Tibial artery (tissue), 4 donors: ENCODE results near the gene TNFRSF13B.

Experiments used
- DNase-seq, 2 donors: peaks; one replicate each; pipeline ENCODE4 v3.0.0-alpha.2; 2019
- H3K27ac ChIP-seq, 2 donors: fragments of 200-600 bp; sonication (generic) in 1 of 2; 1 replicate in 1 of 2; 2 replicates in 1 of 2; pipeline ENCODE4 v1.5.1; 2018 to 2019; ENCODE audit warnings: mild to moderate bottlenecking in 1 of 2
- H3K27me3 ChIP-seq, 2 donors: fragments of 200-600 bp; sonication (generic) in 1 of 2; one replicate each; pipeline versions ENCODE4 v1.5.1 to v1.6.0; 2016 to 2019
- H3K36me3 ChIP-seq, 3 donors: fragments of 200-600 bp; sonication (generic) in 2 of 3; one replicate each; pipeline ENCODE4 v1.5.1; 2016 to 2019; ENCODE audit warnings: mild to moderate bottlenecking in 2 of 3
- H3K4me1 ChIP-seq, 4 donors: fragments of 200-600 bp; sonication (generic) in 2 of 4; 1 replicate in 3 of 4; 2 replicates in 1 of 4; pipeline ENCODE4 v1.5.1; 2016 to 2019
- H3K4me3 ChIP-seq, 2 donors: fragments of 200-600 bp; sonication (generic) in 1 of 2; 1 replicate in 1 of 2; 2 replicates in 1 of 2; pipeline ENCODE4 v1.5.1; 2018 to 2019; ENCODE audit warnings: mild to moderate bottlenecking in 2 of 2
- H3K9me3 ChIP-seq, 3 donors: fragments of 200-600 bp; sonication (generic) in 1 of 3; one replicate each; pipeline ENCODE4 v1.5.1; 2016 to 2019
- CTCF ChIP-seq, 2 experiments: fragments of 200-600 bp in 1 of 2; fragments of 450-650 bp in 1 of 2; IDR thresholded peaks; one replicate each; pipeline ENCODE4 v1.5.1; 2017 to 2019; ENCODE audit warnings: antibody characterized with exemption in 2 of 2, mild to moderate bottlenecking in 1 of 2, moderate library complexity in 1 of 2
- intact Hi-C: fragments of 100-400 bp; cut with DNase I; formaldehyde crosslinking; loops from one replicate; pipeline ENCODE4 v1.15.0; 2023; ENCODE audit warnings: low total_unique reads

The TNFRSF13B gene

GRCh38 chr17:16995930-16996329, 24.0 kb upstream of the TNFRSF13B start:
- H3K4me1 ChIP-seq = peaks cover 0 to 5% (median 0%) of the 10 kb centered on the region in 4 donors
- peak in 1 of 2 donors; percentile 23 for DNase-seq
- H3K27ac ChIP-seq = no peak overlapping the region
- no peaks in the 10 kb centered on the region for H3K36me3 ChIP-seq
- no peaks in the 10 kb centered on the region for H3K9me3 ChIP-seq
- H3K27me3 ChIP-seq = peaks cover 0 to 7% of the 10 kb centered on the region in 2 donors
- no peak for TF ChIP-seq CTCF (IDR thresholded peaks at IDR 0.05)
- intact Hi-C loops = no loop called here
- no peak overlapping the region for H3K4me3 ChIP-seq

- H3K36me3 ChIP-seq = no peaks in the 10 kb centered on the region
- no peak for TF ChIP-seq CTCF (IDR thresholded peaks at IDR 0.05)
- H3K4me3 ChIP-seq = no peak overlapping the region
- H3K4me1 ChIP-seq = peaks cover 0 to 5% (median 0%) of the 10 kb centered on the region in 4 donors
- intact Hi-C loops = no loop called here
- no peaks in the 10 kb centered on the region for H3K9me3 ChIP-seq
- no peak overlapping the region for H3K27ac ChIP-seq
- DNase-seq = no peak
- peaks cover 0 to 7% of the 10 kb centered on the region in 2 donors for H3K27me3 ChIP-seq
Observed at GRCh38 chr17:16994631-16995030, 22.7 kb upstream of the TNFRSF13B start.

GRCh38 chr17:16991349-16992009, 19.6 kb upstream of the TNFRSF13B start:
- peak; percentile 73 to 85 for TF ChIP-seq CTCF (IDR thresholded peaks at IDR 0.05)
- Histone ChIP-seq H3K4me1 (peaks cover 0 to 10% (median 0%) of the 10 kb centered on the region in 4 donors), H3K9me3 (no peaks in the 10 kb centered on the region), H3K36me3 (no peaks in the 10 kb centered on the region), H3K27me3 (peaks cover 0 to 2% of the 10 kb centered on the region in 2 donors), H3K27ac (no peak overlapping the region), H3K4me3 (no peak overlapping the region)
- peak; percentile 78 to 87 for DNase-seq
- intact Hi-C loops = no loop called here

GRCh38 chr17:16989953-16990860, 18.3 kb upstream of the TNFRSF13B start:
- no peaks in the 10 kb centered on the region for H3K36me3 ChIP-seq
- H3K27me3 ChIP-seq = peaks cover 0 to 2% of the 10 kb centered on the region in 2 donors
- H3K9me3 ChIP-seq = no peaks in the 10 kb centered on the region
- H3K27ac ChIP-seq = no peak overlapping the region
- DNase-seq = no peak
- H3K4me3 ChIP-seq = no peak overlapping the region
- TF ChIP-seq CTCF (IDR thresholded peaks at IDR 0.05) = no peak
- peaks cover 0 to 10% (median 0%) of the 10 kb centered on the region in 4 donors for H3K4me1 ChIP-seq
- intact Hi-C loops = no loop called here

- Histone ChIP-seq H3K9me3 (no peaks in the 10 kb centered on the region), H3K4me1 (peaks cover 0 to 10% (median 0%) of the 10 kb centered on the region in 4 donors), H3K27ac (no peak overlapping the region), H3K36me3 (no peaks in the 10 kb centered on the region), H3K27me3 (peaks cover 0 to 2% of the 10 kb centered on the region in 2 donors), H3K4me3 (no peak overlapping the region)
- DNase-seq = no peak
- intact Hi-C loops = no loop called here
- no peak for TF ChIP-seq CTCF (IDR thresholded peaks at IDR 0.05)
Observed at GRCh38 chr17:16989230-16989952, 17.5 kb upstream of the TNFRSF13B start.
